Ovary (tissue), 9 donors: ENCODE data around the gene MYH9. TPM values are rescaled to one million over a fixed set of nuclear protein-coding genes. Genes with fewer than 3 reads are reported as not detected.

Experiments
- DNase-seq, 5 donors: peaks; one replicate each; pipeline ENCODE4 v3.0.0-alpha.2; 2019 to 2020
- H3K27ac ChIP-seq, 2 donors: fragments of 200-600 bp; one replicate each; pipeline versions ENCODE4 v1.5.1 to v1.8.0; 2019 to 2022
- H3K27me3 ChIP-seq: fragments of 200-600 bp; one replicate; pipeline ENCODE4 v1.8.0; 2022
- H3K36me3 ChIP-seq: fragments of 200-600 bp; sonication (generic); one replicate; pipeline ENCODE4 v1.5.1; 2019
- H3K4me1 ChIP-seq: one replicate; pipeline ENCODE4 v1.8.1; 2013; ENCODE audit warnings: mild to moderate bottlenecking, moderate library complexity; ENCODE audit not compliant: insufficient read depth
- H3K4me3 ChIP-seq: fragments of 200-600 bp; sonication (generic); one replicate; pipeline ENCODE4 v1.5.1; 2017
- H3K9me3 ChIP-seq, 2 donors: fragments of 200-600 bp in 1 of 2; sonication (generic) in 1 of 2; one replicate each; pipeline versions ENCODE4 v1.5.1 to v1.8.1; 2013 to 2019; ENCODE audit warnings: mild to moderate bottlenecking in 1 of 2, moderate library complexity in 1 of 2
- EP300 ChIP-seq: sonication (generic); formaldehyde crosslinking; IDR thresholded peaks from one replicate; pipeline ENCODE4 v1.6.1; 2017; ENCODE audit warnings: antibody characterized with exemption
- POLR2A ChIP-seq: fragments of 450-650 bp; IDR thresholded peaks from one replicate; pipeline ENCODE4 v1.6.1; 2017; ENCODE audit warnings: antibody characterized with exemption, mild to moderate bottlenecking, moderate library complexity
- WGBS, 3 donors: extraction: QIAGEN DNeasy Blood & Tissue Kit in 1 of 3; methylation state at CpG; one replicate each; pipeline versions ENCODE4 v1.1.5 to v1.1.7; 2013 to 2017; 5-methylcytosine and 5-hydroxymethylcytosine counted together
- intact Hi-C, 4 donors: fragments of 100-400 bp; cut with DNase I; formaldehyde crosslinking; loops; one replicate each; pipeline versions ENCODE4 v1.11.0 to v1.15.1; 2022 to 2023
- microRNA-seq, 3 donors: library from miRNA; unstranded; fragments of <30 nt; microRNA quantifications; one replicate each; pipeline versions ENCODE4 to v1.2.0, GENCODE V29; 2019 to 2020
- polyA plus RNA-seq, 2 donors: library from polyadenylated mRNA; stranded (reverse); fragments of 200-250 nt in 1 of 2; fragments of 350-450 nt in 1 of 2; fragmentation: Illumina TruSeq in 1 of 2; extraction: RNeasy Lipid Tissue Mini Kit (QIAGEN cat#74804) in 1 of 2; gene quantifications; one replicate each; pipeline ENCODE4 v1.2.3, GENCODE V29; 2013 to 2014
- small RNA-seq: library from RNA; depleted of rRNA; stranded (forward); fragments of <200 nt; gene quantifications from one replicate; pipeline ENCODE3, GENCODE V24; 2016
- total RNA-seq, 7 donors: library from RNA; depleted of rRNA in 2 of 7; stranded (reverse); fragments of >200 nt in 2 of 7; fragmentation: NEBNext Ultra II Directional in 3 of 7; extraction: Animal tissue kit (Norgen Biotek cat#: 25700) in 3 of 7; gene quantifications; one replicate each; pipeline versions ENCODE4 v1.1.0 to v1.2.4, GENCODE V29; 2016 to 2023
- TF ChIP-seq, protein P1 (sequence below), 3 donors: fragments of 450-650 bp in 2 of 3; fragments of 200-600 bp in 1 of 3; IDR thresholded peaks; one replicate each; pipeline versions ENCODE4 v1.5.1 to v1.8.0; 2016 to 2022; ENCODE audit warnings: antibody characterized with exemption in 3 of 3, mild to moderate bottlenecking in 1 of 3
- donor health status: DM: no; HTN: no; CAD: no; lungs with moderate emphysema.
- donor health status: DM: no; HTN: no; CAD: no.
- donor health status: Bipolar disorder and iron deficiency.
- donor health status: DM: yes; HTN: yes; CAD: no.
- donor health status: DM: no; HTN: no; CAD: no.
- donor health status: DM: yes; HTN: yes; CAD: no.

The MYH9 gene
- total and polyA plus RNA-seq, 9 donors: 128 to 530 (median 348) TPM

DNA sequence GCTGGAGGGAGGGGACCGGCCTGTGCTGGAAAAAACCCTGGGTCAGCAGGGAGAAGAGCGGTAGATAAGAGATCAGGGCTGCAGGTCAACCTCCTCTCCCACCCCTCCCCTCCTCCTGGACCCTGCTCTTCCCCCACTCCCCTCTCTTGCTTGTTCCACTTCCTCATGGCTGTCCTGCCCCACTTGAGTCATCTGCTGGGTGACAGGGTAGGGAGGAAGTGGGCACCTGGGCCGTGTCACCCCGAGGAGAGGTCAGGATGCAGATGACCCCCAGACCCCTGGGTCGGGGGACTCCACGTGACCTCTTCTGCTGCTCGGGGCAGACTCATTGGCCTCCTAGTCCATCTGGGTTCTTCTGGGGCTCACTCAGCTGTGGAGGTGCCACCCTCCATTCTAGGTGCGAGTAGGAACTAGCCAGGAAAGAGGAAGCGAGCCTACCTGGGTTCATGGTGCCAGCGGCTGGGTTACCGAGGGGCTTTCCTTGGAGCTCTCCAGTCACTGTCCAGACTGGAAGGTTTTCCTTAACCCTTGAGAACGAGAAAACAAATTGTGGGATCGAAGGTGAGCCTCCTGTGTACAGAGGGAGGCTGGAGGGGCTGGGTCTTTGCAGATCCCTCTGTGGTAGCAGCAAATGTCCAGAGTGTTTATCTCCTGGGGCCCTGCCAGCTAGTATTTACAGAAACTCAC, 154.9 kb downstream of the MYH9 start:
- Histone ChIP-seq H3K9me3 (no peaks in the 10 kb centered on the region), H3K36me3 (no peaks in the 10 kb centered on the region), H3K4me3 (no peak overlapping the region), H3K27ac (no peak overlapping the region), H3K27me3 (no peaks in the 10 kb centered on the region), H3K4me1 (peaks cover 15% of the 10 kb centered on the region)
- DNase-seq: no peak
- TF ChIP-seq, protein P1, sequence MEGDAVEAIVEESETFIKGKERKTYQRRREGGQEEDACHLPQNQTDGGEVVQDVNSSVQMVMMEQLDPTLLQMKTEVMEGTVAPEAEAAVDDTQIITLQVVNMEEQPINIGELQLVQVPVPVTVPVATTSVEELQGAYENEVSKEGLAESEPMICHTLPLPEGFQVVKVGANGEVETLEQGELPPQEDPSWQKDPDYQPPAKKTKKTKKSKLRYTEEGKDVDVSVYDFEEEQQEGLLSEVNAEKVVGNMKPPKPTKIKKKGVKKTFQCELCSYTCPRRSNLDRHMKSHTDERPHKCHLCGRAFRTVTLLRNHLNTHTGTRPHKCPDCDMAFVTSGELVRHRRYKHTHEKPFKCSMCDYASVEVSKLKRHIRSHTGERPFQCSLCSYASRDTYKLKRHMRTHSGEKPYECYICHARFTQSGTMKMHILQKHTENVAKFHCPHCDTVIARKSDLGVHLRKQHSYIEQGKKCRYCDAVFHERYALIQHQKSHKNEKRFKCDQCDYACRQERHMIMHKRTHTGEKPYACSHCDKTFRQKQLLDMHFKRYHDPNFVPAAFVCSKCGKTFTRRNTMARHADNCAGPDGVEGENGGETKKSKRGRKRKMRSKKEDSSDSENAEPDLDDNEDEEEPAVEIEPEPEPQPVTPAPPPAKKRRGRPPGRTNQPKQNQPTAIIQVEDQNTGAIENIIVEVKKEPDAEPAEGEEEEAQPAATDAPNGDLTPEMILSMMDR (IDR thresholded peaks at IDR 0.05): no peak
- TF ChIP-seq POLR2A: no peak
- no peak for TF ChIP-seq EP300
- WGBS, 3 donors: 83 to 85% (median 84%) methylated on average over 13 of the region's 13 CpGs
- intact Hi-C loops: loop anchor here in 1 of 4 donors (10.0 kb wide), 1 partner anchor 88 kb away; no protein-coding TSS in a partner anchor

Small RNA genes within 50 kb of the gene (microRNA-seq; reads per million reads assigned to microRNA genes)
- gene MIR6819: 0 to 0.16 (median 0) reads per million in 3 donors

Small RNA genes within 50 kb of the gene (small RNA-seq; reads per million reads assigned to genes)
- not detected for gene MIR6819

Other genes with a start within 250 kb of the MYH9 start
- 10 to 100 TPM; 15.4 to 23.0 (median 18.6) TPM for gene APOL3, start 227.2 kb downstream of the MYH9 start, total RNA-seq
- 10 to 100 TPM; 19.6 to 62.1 TPM for gene APOL3, start 227.2 kb downstream of the MYH9 start, polyA plus RNA-seq
- gene APOL4, start 186.2 kb downstream of the MYH9 start, total RNA-seq: 10 to 100 TPM in 3 of 7 donors, 1 to 10 TPM in 2, under 1 TPM in 2; 0.31 to 18.6 (median 7.3) TPM
- 1 to 10 TPM; 5.6 to 8.5 TPM for gene APOL4, start 186.2 kb downstream of the MYH9 start, polyA plus RNA-seq
- gene APOL2, start 148.4 kb downstream of the MYH9 start, total RNA-seq: 10 to 100 TPM; 21.8 to 38.1 (median 28.2) TPM
- 10 to 100 TPM; 13.6 to 33.7 TPM for gene APOL2, start 148.4 kb downstream of the MYH9 start, polyA plus RNA-seq
- 10 to 100 TPM; 11.4 to 59.3 (median 34.4) TPM for gene APOL1, start 134.8 kb downstream of the MYH9 start, total RNA-seq
- 10 to 100 TPM; 26.5 to 75.9 TPM for gene APOL1, start 134.8 kb downstream of the MYH9 start, polyA plus RNA-seq
- gene TXN2, start 93.7 kb upstream of the MYH9 start, total RNA-seq: 10 to 100 TPM; 60.9 to 93.7 (median 78.2) TPM
- gene TXN2, start 93.7 kb upstream of the MYH9 start, polyA plus RNA-seq: 100 to 1,000 TPM in 1 of 2 donors, 10 to 100 TPM in 1; 87.4 to 118 TPM
- 10 to 100 TPM in 5 of 7 donors, 1 to 10 TPM in 2; 6.9 to 30.7 (median 26.1) TPM for gene FOXRED2, start 119.1 kb upstream of the MYH9 start, total RNA-seq
- gene FOXRED2, start 119.1 kb upstream of the MYH9 start, polyA plus RNA-seq: 10 to 100 TPM; 13.0 to 17.6 TPM
- 100 to 1,000 TPM; 166 to 299 (median 192) TPM for gene EIF3D, start 141.2 kb upstream of the MYH9 start, total RNA-seq
- gene EIF3D, start 141.2 kb upstream of the MYH9 start, polyA plus RNA-seq: 100 to 1,000 TPM; 224 to 351 TPM